Naive thymus-derived CD8-positive, alpha-beta T cell (primary cell): ENCODE results near the gene ABHD10. TPM values are rescaled to one million over a fixed set of nuclear protein-coding genes. Genes with fewer than 3 reads are reported as not detected.

Experiments
- ATAC-seq, 2 donors: fragments of 150-1000 bp; cut with Tn5 transposase in 1 of 2; sonication (Bioruptor Pico), chemical (Tn5 transposase) in 1 of 2; 1 replicate in 1 of 2; 2 replicates in 1 of 2; pipeline ENCODE4 v1.10.0; 2021; ENCODE audit warnings: mild to moderate bottlenecking in 2 of 2, moderate library complexity in 2 of 2
- POLR2A ChIA-PET: fragments of 350-600 bp; sonication (Branson Sonifier 250); formaldehyde crosslinking; loops from one replicate; lab custom pipeline; 2021; ENCODE audit warnings: antibody characterized with exemption; lab: Charles Lee
- DNase-seq, 10 donors: peaks; one replicate each; pipeline versions ENCODE4 v3.0.0 to v3.0.0-alpha.2; 2020 to 2022
- H3K27ac Mint-ChIP-seq, 10 donors: one replicate each; pipeline ENCODE4 v1.8.0; 2020 to 2022; ENCODE audit warnings: mild to moderate bottlenecking in 10 of 10, mixed read lengths in 10 of 10, moderate library complexity in 4 of 10, inconsistent platforms in 1 of 10
- H3K27me3 Mint-ChIP-seq, 5 donors: one replicate each; pipeline ENCODE4 v1.8.0; 2021 to 2022; ENCODE audit warnings: mixed read lengths in 5 of 5
- H3K36me3 Mint-ChIP-seq, 3 donors: one replicate each; pipeline ENCODE4 v1.8.0; 2020 to 2022; ENCODE audit warnings: mixed read lengths in 3 of 3, mild to moderate bottlenecking in 2 of 3, inconsistent platforms in 1 of 3
- H3K4me1 Mint-ChIP-seq, 4 donors: one replicate each; pipeline ENCODE4 v1.8.0; 2021 to 2022; ENCODE audit warnings: mixed read lengths in 4 of 4
- H3K4me3 Mint-ChIP-seq, 10 donors: one replicate each; pipeline ENCODE4 v1.8.0; 2020 to 2022; ENCODE audit warnings: mild to moderate bottlenecking in 10 of 10, mixed read lengths in 10 of 10, moderate library complexity in 6 of 10, inconsistent platforms in 1 of 10
- H3K9me3 Mint-ChIP-seq, 9 donors: one replicate each; pipeline ENCODE4 v1.8.0; 2020 to 2022; ENCODE audit warnings: mixed read lengths in 9 of 9, mild to moderate bottlenecking in 3 of 9, inconsistent platforms in 1 of 9, moderate library complexity in 1 of 9
- polyA plus RNA-seq, 3 donors: library from polyadenylated mRNA; unstranded; fragments of 300-500 nt; fragmentation: Illumina TruSeq; gene quantifications; one replicate each; pipeline ENCODE4 v1.2.3, GENCODE V29; 2021
- total RNA-seq, 8 experiments: library from RNA in 2 of 8; stranded (reverse) in 2 of 8; gene quantifications; one replicate each; pipeline ENCODE4 v1.2.3 and lab custom pipeline; 2021 to 2026

Gene ABHD10
- total and polyA plus RNA-seq, 5 experiments from 2014 or later: 31.3 to 40.9 (median 39.2) TPM

DNA sequence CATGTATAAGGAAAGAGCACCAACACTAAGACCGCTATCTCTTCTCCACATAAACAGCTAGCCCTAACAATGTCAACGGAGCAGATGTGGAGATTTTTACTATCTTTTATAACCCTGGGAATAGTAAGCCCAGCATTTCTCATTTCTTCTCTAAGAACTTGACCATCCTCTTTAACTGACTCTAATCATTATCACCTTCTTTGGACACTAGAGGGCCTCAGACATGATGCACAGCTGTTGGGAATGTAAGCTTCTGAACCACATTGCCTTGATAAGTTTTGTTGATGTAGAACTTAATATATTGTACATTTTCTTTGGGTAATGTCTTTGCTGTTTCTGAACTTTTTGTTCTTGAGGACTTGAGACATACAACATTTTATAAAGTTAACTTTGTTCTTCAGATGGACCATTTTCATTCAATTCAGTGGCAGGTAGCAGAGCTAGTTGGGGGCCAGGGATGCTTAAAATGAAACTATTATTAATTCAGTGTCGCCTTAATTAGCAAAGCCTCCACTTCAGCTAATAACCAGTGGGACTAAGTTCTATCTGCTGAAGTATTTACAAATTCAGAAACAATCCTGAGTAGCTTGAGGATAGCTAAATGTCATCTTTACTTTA is 10.3 kb downstream of the ABHD10 start:
- H3K27ac Mint-ChIP-seq: peak overlapping the region in 2 of 10 donors; percentile 33 to 69
- no peak overlapping the region for H3K4me3 Mint-ChIP-seq
- POLR2A ChIA-PET: interaction anchor here (1.1 to 3.1 kb wide), 3 partner anchors 9 to 23 kb away, joined by 3 to 14 read pairs (median 3); partner anchors contain the start of gene ABHD10
- ATAC-seq (peak; percentile 74 to 82), DNase-seq (peak in 2 of 10 donors; percentile 23 to 42)
- H3K4me1 Mint-ChIP-seq: peaks cover 19 to 47% (median 33%) of the 10 kb centered on the region in 4 donors
- H3K36me3 Mint-ChIP-seq: peaks cover 11 to 69% (median 15%) of the 10 kb centered on the region in 3 donors
- H3K27me3 Mint-ChIP-seq: no peaks in the 10 kb centered on the region
- no peaks in the 10 kb centered on the region for H3K9me3 Mint-ChIP-seq

GRCh38 chr3:111993038-111993437 is 14.2 kb downstream of the ABHD10 start:
- peaks cover 0 to 4% (median 2%) of the 10 kb centered on the region in 5 donors for H3K27me3 Mint-ChIP-seq
- no peak for ATAC-seq

GRCh38 chr3:111998636-111999483 is 20.0 kb downstream of the ABHD10 start, which contains the start of gene TAGLN3:
Gene TAGLN3 (plus strand): TSS chr3:111998922. CDS start chr3:111999423, 501 bp downstream.
- Mint-ChIP-seq H3K27ac (peak within 1 kb of the TSS in 3 of 10 donors; percentile 34 to 74 (median 68)), H3K4me3 (peak within 1 kb of the TSS; percentile 70 to 86 (median 83)), H3K9me3 (no peaks in the 10 kb centered on the region), H3K4me1 (peaks cover 22 to 41% (median 35%) of the 10 kb centered on the region in 4 donors), H3K36me3 (peaks cover 0 to 4% (median 2%) of the 10 kb centered on the region in 3 donors), H3K27me3 (peaks cover 0 to 9% (median 2%) of the 10 kb centered on the region in 5 donors)
- POLR2A ChIA-PET: interaction anchor here (1.0 to 1.9 kb wide), 3 partner anchors 10 to 20 kb away, joined by 3 to 6 read pairs (median 3); partner anchors contain the start of gene ABHD10
- DNase-seq (peak in 2 of 10 donors; percentile 12 to 15), ATAC-seq (peak; percentile 40 to 60)

More at GRCh38 chr3:111993038-111993437, 14.2 kb downstream of the ABHD10 start:
- no peaks in the 10 kb centered on the region for H3K9me3 Mint-ChIP-seq
- peak overlapping the region in 1 of 10 donors; percentile 4 for H3K27ac Mint-ChIP-seq
- H3K4me3 Mint-ChIP-seq: no peak overlapping the region
- POLR2A ChIA-PET: no interaction called here
- H3K36me3 Mint-ChIP-seq: peaks cover 0 to 42% (median 10%) of the 10 kb centered on the region in 3 donors
- peaks cover 6 to 14% (median 7%) of the 10 kb centered on the region in 4 donors for H3K4me1 Mint-ChIP-seq
- no peak for DNase-seq

DNA sequence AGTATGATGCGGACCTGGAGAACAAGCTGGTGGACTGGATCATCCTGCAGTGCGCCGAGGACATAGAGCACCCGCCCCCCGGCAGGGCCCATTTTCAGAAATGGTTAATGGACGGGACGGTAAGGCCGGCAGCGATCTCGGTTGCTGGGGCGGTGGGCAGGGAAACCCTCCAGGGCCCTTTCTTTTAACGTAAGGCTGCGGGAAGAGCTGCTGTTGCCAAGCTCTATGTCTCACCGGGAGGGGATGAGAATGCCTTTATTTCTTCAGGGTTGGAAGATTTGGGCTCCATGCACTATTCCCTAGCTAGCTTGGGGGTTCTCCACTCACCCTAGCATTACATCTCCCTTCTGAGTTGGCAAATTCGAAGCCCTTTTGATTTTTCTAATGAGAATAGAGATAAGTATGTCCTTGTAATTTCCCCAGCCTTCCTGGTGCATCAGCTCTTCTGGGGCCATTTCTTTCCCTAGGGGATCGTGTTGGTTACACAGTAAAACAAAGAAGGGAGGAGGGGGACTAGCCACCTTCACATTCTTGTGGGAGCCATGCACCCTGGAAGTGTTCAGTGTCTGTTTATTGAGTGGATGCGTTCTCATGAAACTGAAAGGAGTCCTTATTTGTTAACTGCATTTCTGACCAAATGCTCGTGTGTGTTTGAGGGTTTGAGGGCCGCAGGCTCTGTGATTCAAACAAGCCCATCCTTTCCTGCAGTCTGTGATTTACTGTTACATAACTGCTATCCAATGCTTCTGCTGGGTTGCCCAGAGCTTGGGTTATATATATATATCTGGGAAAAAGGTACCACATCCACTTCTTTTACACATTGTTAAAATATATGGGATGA is 20.9 kb downstream of the ABHD10 start:
- peaks cover 25 to 43% (median 39%) of the 10 kb centered on the region in 4 donors for H3K4me1 Mint-ChIP-seq
- no peak overlapping the region for H3K27ac Mint-ChIP-seq
- POLR2A ChIA-PET: interaction anchor here (1.0 to 1.9 kb wide), 2 partner anchors 16 to 20 kb away, joined by 3 to 6 read pairs; partner anchors contain the start of gene ABHD10
- DNase-seq (no peak), ATAC-seq (no peak)
- H3K9me3 Mint-ChIP-seq: no peaks in the 10 kb centered on the region
- H3K27me3 Mint-ChIP-seq: peaks cover 0 to 9% (median 2%) of the 10 kb centered on the region in 5 donors
- peak overlapping the region; percentile 70 to 86 (median 83) for H3K4me3 Mint-ChIP-seq
- H3K36me3 Mint-ChIP-seq: peaks cover 0 to 2% (median 0%) of the 10 kb centered on the region in 3 donors

DNA sequence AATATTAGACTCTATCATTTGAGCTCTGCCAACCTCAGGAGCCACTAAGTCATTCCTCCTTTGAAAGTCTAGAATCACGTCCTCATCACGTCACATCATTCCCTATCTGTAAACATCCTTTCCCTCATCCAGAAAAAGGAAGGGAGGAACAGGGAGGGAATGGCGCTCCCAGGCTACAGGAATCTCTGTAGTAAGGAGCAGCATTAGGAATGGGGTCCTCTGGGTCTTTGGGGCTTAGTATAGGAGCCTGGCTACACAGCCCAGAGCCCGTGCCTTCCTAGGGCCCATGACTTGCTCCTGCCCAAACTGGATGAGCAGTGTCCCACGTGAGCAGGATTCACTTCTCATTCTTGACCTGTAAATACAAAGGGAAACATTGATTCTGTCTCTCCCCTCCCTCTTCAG is 21.5 kb downstream of the ABHD10 start:
- Mint-ChIP-seq H3K4me1 (peaks cover 25 to 43% (median 39%) of the 10 kb centered on the region in 4 donors), H3K27me3 (peaks cover 0 to 9% (median 2%) of the 10 kb centered on the region in 5 donors), H3K4me3 (no peak overlapping the region), H3K36me3 (peaks cover 0 to 2% (median 0%) of the 10 kb centered on the region in 3 donors), H3K9me3 (no peaks in the 10 kb centered on the region), H3K27ac (no peak overlapping the region)
- ATAC-seq (no peak), DNase-seq (no peak)
- POLR2A ChIA-PET: no interaction called here

DNA sequence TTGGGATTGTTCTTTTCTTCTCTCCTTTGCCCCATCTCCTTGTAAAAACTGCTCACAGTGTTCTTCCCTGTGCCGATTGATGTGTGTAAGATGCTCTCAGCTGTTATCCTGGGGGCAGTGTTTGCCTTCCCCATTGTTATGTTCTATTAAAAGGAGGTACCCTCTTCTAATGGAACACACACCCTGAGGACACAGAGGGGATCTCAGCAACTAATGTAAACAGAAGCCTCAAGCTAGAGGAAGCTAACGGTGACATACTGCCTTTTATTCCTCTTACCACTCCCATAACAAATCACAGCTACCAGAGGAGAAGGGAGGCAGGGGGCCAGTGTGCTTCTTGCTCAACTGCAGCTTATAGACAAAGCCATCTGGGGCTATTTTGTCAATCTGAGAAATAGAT is 22.1 kb downstream of the ABHD10 start:
- DNase-seq (no peak), ATAC-seq (no peak)
- Mint-ChIP-seq H3K4me3 (peak overlapping the region in 1 of 10 donors; percentile 5), H3K27ac (peak overlapping the region in 1 of 10 donors; percentile 45), H3K36me3 (peaks cover 0 to 2% (median 0%) of the 10 kb centered on the region in 3 donors), H3K4me1 (peaks cover 25 to 43% (median 39%) of the 10 kb centered on the region in 4 donors), H3K9me3 (no peaks in the 10 kb centered on the region), H3K27me3 (peaks cover 0 to 9% (median 2%) of the 10 kb centered on the region in 5 donors)
- POLR2A ChIA-PET: no interaction called here

DNA sequence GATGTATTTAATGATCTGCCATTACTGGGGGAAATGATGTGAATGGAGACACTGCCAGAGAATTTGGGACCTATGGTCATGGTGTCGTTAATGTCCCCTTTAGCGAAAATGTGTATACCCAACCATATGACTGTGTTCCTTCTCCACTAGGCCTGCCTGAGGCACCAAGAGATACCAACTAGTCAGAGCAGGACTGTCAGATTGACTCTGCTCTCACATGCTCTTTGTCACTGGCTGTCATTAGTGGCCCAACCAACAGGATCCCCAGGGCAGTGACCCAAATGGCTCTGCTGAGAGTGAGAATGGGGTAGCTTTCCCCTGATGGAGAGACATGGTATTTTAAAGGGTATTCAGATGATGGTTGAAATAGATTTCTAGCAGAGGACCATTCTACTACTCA is 22.7 kb downstream of the ABHD10 start:
- no peak overlapping the region for H3K4me3 Mint-ChIP-seq
- H3K9me3 Mint-ChIP-seq: no peaks in the 10 kb centered on the region
- H3K27ac Mint-ChIP-seq: no peak overlapping the region
- POLR2A ChIA-PET: no interaction called here
- ATAC-seq (no peak), DNase-seq (no peak)
- H3K27me3 Mint-ChIP-seq: peaks cover 0 to 9% (median 2%) of the 10 kb centered on the region in 5 donors
- H3K36me3 Mint-ChIP-seq: no peaks in the 10 kb centered on the region
- peaks cover 25 to 43% (median 39%) of the 10 kb centered on the region in 4 donors for H3K4me1 Mint-ChIP-seq

GRCh38 chr3:112002096-112002971 is 23.5 kb downstream of the ABHD10 start:
- POLR2A ChIA-PET: interaction anchor here (1.2 kb wide), 1 partner anchor 23 kb away, joined by 4 read pairs; the partner anchor contains the start of gene ABHD10
- Mint-ChIP-seq H3K27me3 (peaks cover 0 to 7% (median 1%) of the 10 kb centered on the region in 5 donors), H3K4me3 (peak overlapping the region in 8 of 10 donors; percentile 18 to 74 (median 40)), H3K9me3 (no peaks in the 10 kb centered on the region), H3K27ac (peak overlapping the region; percentile 26 to 83 (median 54)), H3K4me1 (peaks cover 24 to 43% (median 39%) of the 10 kb centered on the region in 4 donors), H3K36me3 (no peaks in the 10 kb centered on the region)
- ATAC-seq: peak; percentile 45 to 59
- DNase-seq: peak in 2 of 10 donors; percentile 8 to 10

GRCh38 chr3:112003321-112004080 is 24.7 kb downstream of the ABHD10 start:
- ATAC-seq: peak in 1 of 2 donors; percentile 35
- Mint-ChIP-seq H3K27me3 (peaks cover 0 to 5% (median 0%) of the 10 kb centered on the region in 5 donors), H3K36me3 (no peaks in the 10 kb centered on the region), H3K9me3 (no peaks in the 10 kb centered on the region), H3K27ac (peak overlapping the region in 6 of 10 donors; percentile 28 to 77 (median 56)), H3K4me1 (peaks cover 23 to 40% (median 37%) of the 10 kb centered on the region in 4 donors), H3K4me3 (peak overlapping the region in 2 of 10 donors; percentile 26 to 53)
- POLR2A ChIA-PET: interaction anchor here (0.7 to 1.2 kb wide), 2 partner anchors 24 to 25 kb away, joined by 4 read pairs; partner anchors contain the start of gene ABHD10
- DNase-seq: no peak

DNA sequence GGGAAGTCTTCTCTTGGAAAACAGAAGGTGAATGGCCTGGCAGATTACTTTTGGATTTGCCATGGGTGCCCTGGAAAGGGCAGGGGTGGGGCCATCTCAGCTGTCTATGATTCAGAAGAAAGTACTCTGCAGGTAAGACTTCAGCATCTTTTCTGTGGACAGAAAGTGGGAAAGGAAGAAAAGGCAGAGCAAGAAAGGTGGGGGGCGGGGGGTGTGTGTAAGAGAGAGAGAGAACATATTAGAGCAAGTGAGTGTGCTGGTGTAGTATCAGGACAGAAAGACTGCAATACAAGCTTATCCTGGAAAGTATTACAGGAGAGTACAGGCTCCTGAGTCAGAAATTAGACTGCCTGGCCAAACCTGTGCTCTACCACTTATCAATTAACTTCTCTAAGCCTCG is 25.4 kb downstream of the ABHD10 start:
- H3K4me1 Mint-ChIP-seq: peaks cover 22 to 33% (median 31%) of the 10 kb centered on the region in 4 donors
- ATAC-seq: no peak
- POLR2A ChIA-PET: interaction anchor here (0.7 kb wide), 1 partner anchor 25 kb away, joined by 4 read pairs; the partner anchor contains the start of gene ABHD10

More for the DNA sequence above, 25.4 kb downstream of the ABHD10 start:
- H3K36me3 Mint-ChIP-seq: no peaks in the 10 kb centered on the region
- no peak overlapping the region for H3K4me3 Mint-ChIP-seq
- H3K27me3 Mint-ChIP-seq: peaks cover 0 to under 1% (median 0%) of the 10 kb centered on the region in 5 donors
- DNase-seq: no peak
- H3K9me3 Mint-ChIP-seq: no peaks in the 10 kb centered on the region
- H3K27ac Mint-ChIP-seq: peak overlapping the region in 1 of 10 donors; percentile 42
